HG03045 (cell line): ENCODE results near the gene SIGLEC9.

ENCODE experiments used
- ATAC-seq: cut with Tn5 transposase; IDR thresholded peaks from one replicate; pipeline ENCODE4 v1.9.1; 2021; ENCODE audit warnings: mild to moderate bottlenecking, moderate library complexity; ENCODE audit not compliant: unreplicated experiment

Gene SIGLEC9

DNA sequence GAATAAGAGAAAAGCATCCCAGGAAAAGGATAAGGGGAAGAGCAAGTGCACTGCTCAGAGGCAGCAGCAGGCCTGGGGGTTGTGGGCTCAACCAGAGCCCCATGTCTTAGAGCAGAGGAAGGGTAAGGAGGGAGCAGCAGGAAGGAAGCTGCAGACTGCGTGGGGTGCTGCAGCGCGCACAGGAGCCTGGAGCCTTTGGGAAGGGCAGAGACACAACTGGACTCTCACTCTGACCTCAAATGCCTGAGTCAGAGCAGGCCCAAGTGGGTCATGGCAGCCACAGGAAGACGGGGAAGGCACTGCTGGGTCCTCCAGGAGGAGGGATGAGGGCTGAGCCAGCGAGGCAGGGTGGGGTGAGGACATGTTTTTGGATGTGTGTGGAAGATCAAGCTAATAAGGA lies 49.0 kb downstream of the SIGLEC9 start:
- ATAC-seq: no peak

DNA sequence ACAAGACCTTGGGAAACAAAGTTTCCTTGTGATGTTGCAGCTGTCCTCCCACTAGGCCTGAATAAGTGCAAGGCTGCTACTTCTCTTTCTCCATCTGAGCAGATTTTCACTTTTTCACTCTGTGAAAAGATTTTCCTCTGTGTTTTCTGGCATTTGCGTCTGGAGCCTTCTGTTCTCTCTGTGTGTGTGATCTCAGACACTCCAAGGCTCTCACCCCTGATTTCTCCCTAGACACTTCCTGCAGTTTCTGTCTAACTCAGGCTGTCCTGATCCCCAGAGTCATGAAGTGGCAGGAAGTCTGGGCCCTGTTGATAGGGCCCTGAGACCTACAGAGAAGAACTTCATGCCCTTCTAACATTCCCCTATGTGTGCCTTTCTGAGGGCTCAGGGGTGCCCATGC lies 54.5 kb downstream of the SIGLEC9 start:
- ATAC-seq: no peak
